HepG2 (cell line): ENCODE data around the gene NFATC1. TPM values are rescaled to one million over a fixed set of nuclear protein-coding genes. Genes with fewer than 3 reads are reported as not detected.

Experiments
- ATAC-seq: fragments of 200-7000 bp; cut with Tn5 transposase; 3 replicates; pipeline ENCODE4 v1.9.1; 2020; ENCODE audit warnings: mild to moderate bottlenecking, moderate library complexity
- BruUV-seq: library from RNA; stranded (reverse); fragments of 400-500 nt; replicated peaks from 2 replicates; lab custom pipeline; 2021; lab: Mats Ljungman, UMichigan
- CTCF ChIA-PET: fragments of 300-600 bp; formaldehyde crosslinking; extraction: SDS; loops from one replicate; lab custom pipeline; 2021; ENCODE audit warnings: low total read pairs, inconsistent platforms, low intra/inter-chr PET ratio; lab: Yijun Ruan, JAX
- POLR2A ChIA-PET: fragments of 350-600 bp; sonication (Branson Sonifier 250); formaldehyde crosslinking; loops from one replicate; lab custom pipeline; 2020; ENCODE audit warnings: antibody characterized with exemption, inconsistent platforms; lab: Yijun Ruan, JAX
- DNase-seq: peaks from one replicate; pipeline ENCODE4 v3.0.0-alpha.2; 2015; ENCODE audit warnings: low spot score
- FAIRE-seq: peaks from 3 replicates; lab custom pipeline; 2011; peaks lifted over from hg19 to GRCh38; lab: Jason Lieb, UNC
- H2AFZ ChIP-seq: one replicate; pipeline ENCODE4 v1.6.1; 2011; ENCODE audit warnings: low read length, inconsistent platforms
- H3K27ac ChIP-seq: fragments of 300-600 bp; 3 replicates; pipeline ENCODE4 v1.8.0; 2011; ENCODE audit warnings: mixed run types, mild to moderate bottlenecking, mixed read lengths, low read length, inconsistent platforms; ENCODE audit not compliant: insufficient read depth; ENCODE audit errors: extremely low read length
- H3K27me3 ChIP-seq, 2 experiments: fragments of 200-600 bp in 1 of 2; 2 replicates in 1 of 2; 3 replicates in 1 of 2; pipeline versions ENCODE4 v1.6.0 to v1.8.0; 2011; ENCODE audit warnings: low read length in 2 of 2, mild to moderate bottlenecking in 2 of 2, moderate library complexity in 2 of 2, inconsistent platforms in 1 of 2; ENCODE audit not compliant: insufficient read depth in 2 of 2, control insufficient read depth in 1 of 2
- H3K36me3 ChIP-seq, 2 experiments: fragments of 200-600 bp in 1 of 2; replicated peaks in 1 of 2; 2 replicates in 1 of 2; 3 replicates in 1 of 2; pipeline versions ENCODE4 v1.5.1 to v1.8.0; 2011; ENCODE audit warnings: low read length in 2 of 2, inconsistent platforms in 1 of 2; ENCODE audit not compliant: insufficient read depth in 2 of 2, control insufficient read depth in 1 of 2
- H3K4me1 ChIP-seq: 2 replicates; pipeline ENCODE4 v1.5.1; 2012; ENCODE audit warnings: low read length, inconsistent platforms; ENCODE audit not compliant: insufficient read depth
- H3K4me2 ChIP-seq: 2 replicates; pipeline ENCODE4 v1.6.0; 2011; ENCODE audit warnings: low read depth, low read length, inconsistent platforms
- H3K4me3 ChIP-seq, 3 experiments: fragments of 200-600 bp in 1 of 3; sonication (generic), shearing (Covaris generic) in 1 of 3; replicated peaks in 1 of 3; 2 replicates each; pipeline ENCODE4 v1.5.1; 2011 to 2016; ENCODE audit warnings: low read length in 3 of 3, inconsistent platforms in 2 of 3, low read depth in 2 of 3, mild to moderate bottlenecking in 2 of 3, control low read depth in 1 of 3, mixed read lengths in 1 of 3; ENCODE audit not compliant: insufficient read depth in 1 of 3
- H3K79me2 ChIP-seq: one replicate; pipeline ENCODE4 v1.6.1; 2011; ENCODE audit warnings: low read length, inconsistent platforms; ENCODE audit not compliant: insufficient read depth
- H3K9ac ChIP-seq: 2 replicates; pipeline ENCODE4 v1.6.0; 2011; ENCODE audit warnings: mild to moderate bottlenecking, low read depth, low read length, inconsistent platforms; ENCODE audit not compliant: insufficient read depth
- H3K9me3 ChIP-seq: 2 replicates; pipeline ENCODE4 v1.5.1; 2012; ENCODE audit warnings: mild to moderate bottlenecking, low read length
- H4K20me1 ChIP-seq: 2 replicates; pipeline ENCODE4 v1.6.0; 2011; ENCODE audit warnings: inconsistent platforms, mild to moderate bottlenecking, low read length, moderate library complexity; ENCODE audit not compliant: insufficient read depth
- FOXK2 ChIP-seq: fragments of 450-650 bp; IDR thresholded peaks from 2 replicates; pipeline ENCODE4 v1.6.1; 2016
- ISX ChIP-seq: sonication (generic); formaldehyde crosslinking; conservative IDR thresholded peaks from 2 replicates; pipeline ENCODE4 v1.5.0; 2020; ENCODE audit warnings: missing genetic modification reagents
- JDP2 ChIP-seq: sonication (generic); formaldehyde crosslinking; IDR thresholded peaks from 2 replicates; pipeline ENCODE4 v1.8.1; 2022; ENCODE audit warnings: missing genetic modification reagents, borderline replicate concordance
- ZNF557 ChIP-seq: sonication (generic); formaldehyde crosslinking; IDR thresholded peaks from 2 replicates; pipeline ENCODE4 v1.4.0; 2020; ENCODE audit warnings: missing genetic modification reagents
- ZNF747 ChIP-seq: sonication (generic); formaldehyde crosslinking; IDR thresholded peaks from 2 replicates; pipeline ENCODE4 v1.8.1; 2023; ENCODE audit warnings: missing genetic modification reagents, mild to moderate bottlenecking, borderline replicate concordance
- WGBS: methylation state at CpG from one replicate; pipeline ENCODE4 v1.1.6; 2017; ENCODE audit warnings: low lambda C conversion rate; 5-methylcytosine and 5-hydroxymethylcytosine counted together
- in situ Hi-C: cut with HindIII; loops from 2 replicates; pipeline ENCODE4 v1.10.0; 2017; ENCODE audit warnings: low pct_unique_long_range_greater_than_20kb; ENCODE audit not compliant: extremely low pct_ligation_motif_present
- intact Hi-C: fragments of 100-400 bp; cut with micrococcal nuclease; formaldehyde crosslinking; loops from one replicate; pipeline ENCODE4 v1.10.0; 2022; ENCODE audit not compliant: unreplicated experiment
- polyA plus RNA-seq, 8 experiments: library from polyadenylated mRNA; depleted of rRNA in 3 of 8; stranded (reverse) in 7 of 8; unstranded in 1 of 8; fragments of >200 nt; fragmentation: Illumina TruSeq in 4 of 8; extraction: Trizol in 4 of 8; gene quantifications; 2 replicates each; pipeline versions ENCODE4 v1.2.1 to v1.2.3, GENCODE V29; 2011 to 2016; ENCODE audit warnings: low read depth in 4 of 8, missing spikeins in 1 of 8, mixed read lengths in 1 of 8; ENCODE audit not compliant: insufficient read depth in 1 of 8
- total RNA-seq, 5 experiments: library from RNA; depleted of rRNA; stranded (reverse); fragments of >200 nt; fragmentation: Illumina TruSeq; extraction: Trizol; gene quantifications; 2 replicates each; pipeline ENCODE4 v1.2.3, GENCODE V29; 2016; ENCODE audit warnings: low read depth in 1 of 5

Gene NFATC1
- total and polyA plus RNA-seq, 2 of the 13 experiments (the other 11 are each of a cell fraction or from before 2014, with no cell fraction given): not detected

- no peak for TF ChIP-seq JDP2 (CRISPR knock-in tag)
These were observed 147.4 kb downstream of the NFATC1 start (continued) for GRCh38 chr18:79542876-79543750.

- Histone ChIP-seq H3K4me2 (no peak overlapping the region), H3K9me3 (peaks cover 6% of the 10 kb centered on the region; the same call in 1 of the 2 replicates), H3K4me3 (no peak overlapping the region), H3K9ac (no peak overlapping the region), H3K27me3 (peaks cover 12 to 68% of the 10 kb centered on the region in 2 experiments; a peak in 4 of 5 replicates), H3K79me2 (no peaks in the 10 kb centered on the region), H3K27ac (no peak overlapping the region), H3K4me1 (no peaks in the 10 kb centered on the region), H4K20me1 (no peaks in the 10 kb centered on the region), H3K36me3 (no peaks in the 10 kb centered on the region), H2AFZ (no peak overlapping the region)
- BruUV-seq: no TSS peak
- ChIA-PET POLR2A (no interaction called here), CTCF (no interaction called here)
- in situ Hi-C loops (no loop called here), intact Hi-C loops (no loop called here)
- ATAC-seq: peak; percentile 16; the same call in 1 of the 3 replicates
- no peak for TF ChIP-seq ZNF557 (CRISPR knock-in tag)
- TF ChIP-seq ISX (CRISPR knock-in tag): no peak
- no peak for TF ChIP-seq ZNF747 (CRISPR knock-in tag)
- no peak for TF ChIP-seq FOXK2
- DNase-seq: no peak
- FAIRE-seq: no peak
- 0% methylated on average over 1 of the region's 21 CpGs for WGBS
These were observed 148.2 kb downstream of the NFATC1 start for GRCh38 chr18:79543861-79544385.
